ENCODE measurements around the gene SPEN.

DNA sequence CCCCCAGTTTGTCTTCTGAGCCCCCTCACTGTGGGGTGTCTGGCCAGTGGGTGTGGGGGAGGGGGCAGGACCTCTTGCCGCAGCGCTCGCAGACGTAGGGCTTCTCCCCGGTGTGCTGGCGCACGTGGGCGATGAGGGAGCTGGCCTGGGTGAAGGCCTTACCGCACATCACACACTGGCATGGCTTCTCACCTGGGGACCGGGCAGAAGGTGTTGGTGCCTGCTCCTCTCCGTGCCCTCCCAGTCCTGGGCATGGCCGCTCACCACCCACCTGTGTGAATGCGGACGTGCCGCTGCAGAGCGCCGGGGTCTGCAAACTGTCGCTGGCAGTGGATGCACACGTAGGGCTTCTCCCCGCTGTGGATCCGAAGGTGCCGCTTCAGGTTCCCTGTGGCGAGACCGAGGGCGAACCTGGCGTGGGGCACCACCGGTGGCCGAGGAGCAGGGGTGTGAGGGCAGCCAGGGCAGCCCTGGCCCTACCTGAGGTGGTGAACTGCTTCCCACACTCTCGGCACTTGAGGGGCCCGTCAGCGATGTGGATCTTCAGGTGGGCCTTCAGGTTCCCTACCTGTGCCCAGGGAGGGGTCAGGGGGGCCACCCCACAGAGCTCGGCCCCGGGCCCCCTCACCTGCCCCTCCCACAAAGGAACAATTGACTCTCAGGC lies 96.0 kb downstream of the SPEN start:
- no peak for TF ChIP-seq POLR2A (IDR thresholded peaks at IDR 0.05; ENCODE audit: low read length)
- TF ChIP-seq GATA1 (IDR thresholded peaks at IDR 0.05; ENCODE audit: low read depth, low read length): no peak
